Stimulated activated CD8-positive, alpha-beta memory T cell treated with anti-CD3 and anti-CD28 coated beads, Interleukin-4, amount 100 ng/mL, for 24 hours (primary cell): ENCODE results near the gene ZNF486.
"Not testable (repeated sequence)": the region's sequence is repeated elsewhere in the genome, so short reads cannot be mapped to it uniquely, and the experiment has no call there.

Experiments
- DNase-seq: peaks from one replicate; pipeline ENCODE4 v3.0.0-alpha.2; 2020; ENCODE audit warnings: low read depth

The ZNF486 gene

DNA sequence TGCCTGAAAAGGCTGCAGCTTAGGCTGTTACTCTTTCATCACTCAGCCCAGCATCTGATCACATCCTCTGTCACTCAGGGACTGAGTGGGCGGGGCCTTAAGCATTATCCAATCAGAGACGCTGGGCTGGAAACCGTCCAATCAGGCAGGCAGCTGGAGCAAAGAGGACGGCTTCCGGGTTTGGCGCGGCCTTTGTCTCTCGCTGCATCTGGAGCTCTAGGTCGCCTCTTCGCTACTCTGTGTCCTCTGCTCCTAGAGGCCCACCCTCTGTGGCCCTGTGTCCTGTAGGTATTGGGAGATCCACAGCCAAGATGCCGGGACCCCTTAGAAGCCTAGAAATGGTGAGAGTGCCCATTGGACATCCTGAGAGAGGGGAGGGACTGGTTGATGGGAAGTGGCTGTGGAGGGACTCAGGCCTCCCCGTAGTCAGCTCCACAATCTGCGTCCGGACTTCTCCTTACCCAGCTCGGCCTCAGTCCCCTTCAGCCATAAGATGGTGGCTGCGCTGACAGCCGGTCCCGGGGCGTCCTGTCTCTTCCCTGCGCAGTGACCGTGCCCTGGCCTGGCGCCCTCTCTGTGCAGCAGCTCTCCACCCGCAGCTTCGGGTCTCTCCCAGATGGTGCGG is at the start of gene ZNF486:
Gene ZNF486 (plus strand): TSS at position 195 of the 625 bp plus-strand sequence. CDS start 117 bp downstream, at position 312.
- DNase-seq: peak; percentile 84

DNA sequence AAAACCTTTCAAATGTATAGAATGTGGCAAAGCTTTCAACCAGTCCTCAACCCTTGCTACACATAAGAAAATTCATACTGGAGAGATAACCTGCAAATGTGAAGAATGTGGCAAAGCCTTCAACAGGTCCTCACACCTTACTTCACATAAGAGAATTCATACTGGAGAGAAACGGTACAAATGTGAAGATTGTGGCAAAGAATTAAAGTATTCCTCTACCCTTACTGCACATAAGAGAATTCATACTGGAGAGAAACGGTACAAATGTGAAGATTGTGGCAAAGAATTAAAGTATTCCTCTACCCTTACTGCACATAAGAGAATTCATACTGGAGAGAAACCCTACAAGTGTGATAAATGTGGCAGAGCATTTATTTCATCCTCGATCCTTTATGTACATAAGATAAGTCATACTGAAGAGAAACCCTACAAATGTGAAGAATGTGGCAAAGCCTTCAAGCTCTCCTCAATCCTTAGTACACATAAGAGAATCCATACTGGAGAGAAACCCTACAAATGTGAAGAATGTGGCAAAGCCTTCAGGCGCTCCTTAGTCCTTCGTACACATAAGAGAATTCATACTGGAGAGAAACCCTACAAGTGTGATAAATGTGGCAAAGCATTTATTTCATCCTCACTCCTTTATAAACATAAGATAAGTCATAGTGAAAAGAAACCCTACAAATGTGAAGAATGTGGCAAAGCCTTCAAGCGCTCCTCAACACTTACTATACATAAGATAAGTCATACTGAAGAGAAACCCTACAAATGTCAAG is 48.8 kb upstream of the ZNF486 start:
- DNase-seq: not testable (repeated sequence)

DNA sequence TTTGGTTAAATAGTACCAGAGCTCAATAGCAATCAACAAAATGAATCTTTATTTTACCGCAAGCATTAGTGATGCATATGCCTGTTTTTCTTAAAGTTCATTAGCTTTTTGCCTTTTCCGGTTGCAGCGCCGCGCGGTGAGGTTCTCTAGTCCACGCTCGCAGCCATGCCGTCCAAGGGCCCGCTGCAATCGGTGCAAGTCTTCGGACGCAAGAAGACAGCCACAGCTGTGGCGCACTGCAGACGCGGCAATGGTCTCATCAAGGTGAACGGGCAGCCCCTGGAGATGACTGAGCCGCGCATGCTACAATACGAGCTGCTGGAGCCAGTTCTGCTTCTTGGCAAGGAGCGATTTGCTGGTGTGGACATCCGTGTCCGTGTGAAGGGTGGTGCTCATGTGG is 42.1 kb upstream of the ZNF486 start:
- no peak for DNase-seq

DNA sequence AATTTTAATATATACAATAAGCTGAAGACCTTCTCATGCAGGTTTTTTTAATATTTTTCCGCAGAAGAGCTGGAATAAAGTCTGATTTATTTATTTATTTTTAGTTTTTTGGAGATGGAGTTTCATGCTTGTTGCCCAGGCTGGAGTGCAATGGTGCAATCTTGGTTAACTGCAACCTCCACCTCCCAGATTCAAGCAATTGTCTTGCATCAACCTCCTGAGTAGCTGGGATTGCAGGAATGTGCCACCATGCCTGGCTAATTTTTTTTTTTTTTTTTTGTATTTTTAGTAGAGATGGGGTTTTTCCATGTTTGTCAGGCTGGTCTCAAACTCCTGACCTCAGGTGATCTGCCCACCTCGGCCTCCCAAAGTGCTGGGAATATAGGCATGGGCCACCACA is 34.1 kb upstream of the ZNF486 start:
- not testable (repeated sequence) for DNase-seq

- not testable (repeated sequence) for DNase-seq
Measured at GRCh38 chr19:20137714-20138113, 29.3 kb upstream of the ZNF486 start.

GRCh38 chr19:20151617-20152145 is 15.3 kb upstream of the ZNF486 start:
- DNase-seq: no peak

DNA sequence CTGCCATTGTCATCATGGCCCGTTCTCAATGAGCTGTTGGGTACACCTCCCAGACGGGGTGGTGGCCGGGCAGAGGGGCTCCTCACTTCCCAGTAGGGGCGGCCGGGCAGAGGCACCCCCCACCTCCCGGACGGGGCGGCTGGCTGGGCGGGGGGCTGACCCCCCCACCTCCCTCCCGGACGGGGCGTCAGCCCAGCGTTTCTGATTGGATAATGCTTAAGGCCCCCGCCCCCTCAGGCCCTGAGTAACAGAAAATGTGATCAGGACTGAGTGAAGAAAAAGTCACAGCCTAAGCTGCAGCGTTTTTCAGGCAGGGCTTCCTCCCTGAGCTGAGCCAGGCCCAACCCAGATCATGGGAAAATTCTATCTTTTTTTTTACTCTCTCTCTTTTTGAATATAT is 14.5 kb upstream of the ZNF486 start:
- not testable (repeated sequence) for DNase-seq

DNA sequence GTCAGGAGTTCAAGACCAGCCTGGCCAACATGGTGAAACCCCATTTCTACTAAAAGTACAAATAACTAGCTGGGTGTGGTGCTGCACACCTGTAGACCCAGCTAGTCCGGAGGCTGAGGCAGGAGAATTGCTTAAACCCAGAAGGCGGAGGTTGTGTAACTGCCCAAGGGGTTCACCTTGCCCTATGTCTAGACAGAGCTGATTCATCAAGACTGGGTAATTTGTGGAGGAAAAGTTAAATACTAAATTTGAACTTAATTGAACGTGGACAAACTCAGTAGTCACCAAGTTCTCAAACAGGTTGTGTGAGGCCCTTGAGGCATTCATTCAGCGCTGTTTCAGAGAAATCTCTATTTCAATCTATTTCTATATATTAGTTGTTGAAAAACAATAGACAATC is 13.7 kb upstream of the ZNF486 start:
- DNase-seq: no peak

DNA sequence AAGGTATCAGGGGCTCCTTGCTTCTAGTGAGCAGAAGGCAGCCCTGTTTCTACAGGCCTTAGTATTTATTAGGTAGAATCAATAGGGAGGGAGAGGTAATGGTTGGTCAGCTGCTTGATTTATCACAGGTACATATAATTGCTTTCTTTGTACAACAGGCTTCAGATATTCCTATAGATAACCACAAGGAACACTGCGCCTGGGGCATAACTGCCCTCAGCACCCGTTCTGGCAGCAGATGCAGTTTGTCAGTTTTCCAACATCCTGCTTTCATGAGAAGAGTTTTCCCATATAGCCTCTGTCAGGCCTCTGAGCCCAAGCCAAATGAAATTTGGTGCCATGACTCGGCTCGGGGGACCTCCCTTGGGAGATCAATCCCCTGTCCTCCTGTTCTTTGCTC is 12.4 kb upstream of the ZNF486 start:
- no peak for DNase-seq

DNA sequence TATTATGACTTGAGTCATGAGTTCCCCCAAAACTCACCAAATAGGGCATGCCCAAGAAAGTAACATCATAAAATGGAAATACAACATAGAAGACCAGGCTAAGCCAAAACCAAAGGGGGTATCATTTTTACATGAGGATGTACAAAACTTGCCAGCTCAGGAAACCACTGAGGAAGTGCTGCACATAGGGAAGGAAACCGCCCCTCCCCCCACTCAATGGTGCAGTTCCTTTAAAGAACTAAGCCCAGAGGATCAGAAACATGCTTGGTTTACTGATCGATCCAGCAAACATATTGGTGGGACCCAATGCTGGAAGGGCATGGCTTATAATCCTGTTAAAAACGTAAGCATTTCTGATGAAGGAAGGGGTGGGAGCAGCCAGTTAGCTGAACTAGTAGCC is 4.2 kb upstream of the ZNF486 start:
- no peak for DNase-seq

DNA sequence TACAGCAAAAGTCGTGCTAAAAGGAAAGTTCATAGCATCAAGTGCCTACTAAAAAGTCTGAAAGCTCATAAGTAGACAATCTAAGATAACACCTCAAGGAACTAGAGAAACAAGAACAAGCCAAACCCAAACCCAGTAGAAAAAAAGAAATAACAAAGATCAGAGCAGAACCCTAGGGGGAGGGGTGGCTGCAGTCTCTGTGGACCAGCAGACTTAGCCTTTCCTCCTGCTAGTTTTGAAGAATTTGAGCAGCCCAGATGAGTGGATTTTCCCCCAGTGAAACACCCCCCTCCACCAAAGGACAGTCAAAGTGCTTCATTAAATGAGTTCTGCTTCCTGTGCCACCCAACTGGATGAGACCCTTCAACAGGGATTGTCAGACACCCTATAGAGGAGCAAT is 2.6 kb upstream of the ZNF486 start:
- no peak for DNase-seq

- no peak for DNase-seq
Measured at GRCh38 chr19:20165971-20166592, 932 bp upstream of the ZNF486 start.

DNA sequence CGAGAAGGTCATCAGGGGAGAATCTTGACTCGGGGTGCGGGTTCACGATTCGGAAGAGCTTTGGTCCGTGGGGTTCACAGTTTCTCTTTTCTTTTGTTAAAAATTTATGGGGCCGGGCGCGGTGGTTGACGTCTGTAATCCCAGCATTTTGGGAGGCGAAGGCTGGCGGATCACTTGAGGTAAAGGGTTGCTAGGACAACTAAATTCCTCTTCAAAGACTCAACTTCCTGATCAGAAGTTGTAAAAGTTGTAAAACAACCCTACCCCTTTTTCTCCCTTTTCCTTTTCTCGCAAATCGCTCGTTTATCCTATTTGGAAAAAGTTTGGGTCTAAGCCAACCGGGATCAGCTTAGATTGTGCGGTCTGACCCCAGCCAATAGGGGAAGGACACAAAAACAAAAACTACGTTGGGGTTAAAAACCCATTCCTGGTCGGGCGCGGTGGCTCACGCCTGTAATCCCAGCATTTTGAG is 673 bp downstream of the ZNF486 start:
- no peak for DNase-seq

DNA sequence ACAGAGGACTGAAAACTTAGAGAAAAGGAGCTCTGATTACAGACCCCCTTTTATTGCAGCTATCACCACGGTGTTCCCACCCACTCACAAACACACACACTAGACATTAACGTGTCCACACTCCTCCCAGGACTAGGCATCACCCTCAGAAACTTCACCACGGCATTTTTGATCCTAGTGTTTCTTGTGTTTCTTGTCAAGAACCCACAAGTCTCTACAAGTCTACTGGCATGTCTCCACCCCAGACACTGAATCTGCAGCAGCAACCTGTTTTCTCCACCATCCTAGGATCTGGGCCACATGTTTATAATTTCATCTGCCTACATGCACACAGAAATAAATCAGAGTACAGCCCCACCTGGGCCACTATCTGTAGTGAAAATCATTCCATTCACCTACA is 4.3 kb downstream of the ZNF486 start:
- DNase-seq: no peak

DNA sequence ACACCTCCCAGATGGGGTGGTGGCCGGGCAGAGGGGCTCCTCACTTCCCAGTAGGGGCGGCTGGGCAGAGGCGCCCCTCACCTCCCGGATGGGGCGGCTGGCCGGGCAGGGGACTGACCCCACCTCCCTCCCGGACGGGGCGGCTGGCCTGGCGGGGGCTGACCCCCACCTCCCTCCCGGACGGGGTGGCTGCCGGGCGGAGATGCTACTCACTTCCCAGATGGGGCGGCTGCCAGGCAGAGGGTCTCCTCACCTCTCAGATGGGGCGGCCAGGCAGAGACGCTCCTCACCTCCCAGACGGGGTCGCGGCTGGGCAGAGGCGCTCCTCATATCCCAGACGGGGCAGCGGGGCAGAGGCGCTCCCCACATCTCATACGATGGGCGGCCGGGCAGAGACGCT is 8.8 kb downstream of the ZNF486 start:
- DNase-seq: not testable (repeated sequence)

DNA sequence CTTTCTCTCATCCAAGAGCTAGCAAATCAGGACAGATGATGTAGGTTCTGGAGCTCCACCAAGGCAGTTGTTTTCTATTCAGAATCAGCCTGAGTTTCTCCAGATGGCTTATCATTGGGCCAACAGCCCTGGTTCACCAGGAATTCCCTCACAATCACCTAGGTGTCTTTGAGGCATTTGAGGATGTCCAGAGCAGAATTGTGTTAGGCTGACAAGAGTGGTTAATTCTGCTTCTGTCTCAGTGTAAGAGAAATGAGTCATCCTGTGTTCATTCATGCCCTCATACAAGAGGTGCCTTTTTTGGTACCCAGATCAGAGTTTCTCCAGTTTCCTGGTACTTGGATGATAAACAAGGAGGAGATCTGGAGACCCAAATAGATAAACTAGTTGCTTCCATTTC is 12.9 kb downstream of the ZNF486 start:
- not testable (repeated sequence) for DNase-seq

GRCh38 chr19:20182222-20182785 is 15.3 kb downstream of the ZNF486 start:
- DNase-seq: no peak

DNA sequence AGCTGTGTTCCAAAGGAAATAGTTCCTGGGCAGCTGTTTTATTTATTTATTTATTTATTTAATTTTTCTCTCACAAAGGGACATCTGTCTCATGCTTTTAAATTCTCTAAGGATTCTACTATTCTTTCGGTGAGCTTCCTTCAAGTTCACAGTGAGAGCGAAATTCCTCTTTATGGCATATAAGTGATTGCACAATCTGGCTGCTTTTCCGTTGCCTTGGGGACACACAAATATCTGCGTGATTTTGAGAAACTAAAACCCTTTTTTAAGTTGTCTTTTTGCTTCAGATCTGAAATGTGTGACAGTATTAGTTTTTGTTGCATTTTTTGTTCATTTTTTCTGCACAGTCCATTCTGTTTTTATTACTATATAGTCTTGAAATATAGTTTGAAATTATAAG is 19.2 kb downstream of the ZNF486 start:
- DNase-seq: no peak

DNA sequence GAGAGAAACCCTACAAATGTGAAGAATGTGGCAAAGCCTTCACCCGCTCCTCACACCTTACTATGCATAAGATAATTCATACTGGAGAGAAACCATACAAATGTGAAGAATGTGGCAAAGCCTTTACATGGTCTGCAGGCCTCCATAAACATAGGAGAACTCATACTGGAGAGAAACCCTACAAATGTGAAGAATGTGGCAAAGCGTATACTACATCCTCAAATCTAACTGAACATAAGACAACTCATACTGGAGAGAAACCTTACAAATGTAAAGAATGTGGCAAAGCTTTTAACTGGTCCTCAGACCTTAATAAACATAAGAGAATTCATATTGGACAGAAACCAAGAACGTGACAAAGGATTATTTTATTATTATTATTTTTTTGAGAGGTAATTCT is 30.7 kb downstream of the ZNF486 start:
- no peak for DNase-seq

DNA sequence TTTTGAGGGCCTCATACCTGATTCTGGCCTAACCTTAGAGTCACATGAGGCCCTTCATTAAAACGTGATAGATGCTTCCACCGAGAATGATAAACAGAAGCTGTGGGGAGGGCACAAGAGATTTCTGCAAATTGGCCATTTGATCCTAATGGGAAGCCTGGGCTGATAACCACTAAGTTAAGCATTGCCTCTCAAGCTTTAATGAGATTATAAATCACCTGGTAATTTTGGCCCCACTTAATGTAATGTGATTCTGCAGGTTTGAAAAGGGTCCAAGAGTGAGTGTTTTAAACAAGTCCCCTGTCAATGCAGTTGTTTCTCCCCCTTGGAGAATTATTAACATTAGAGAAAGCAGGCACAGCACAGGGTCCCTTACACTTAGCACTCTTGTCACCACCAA is 42.0 kb downstream of the ZNF486 start:
- no peak for DNase-seq

GRCh38 chr19:20214366-20214765 is 47.4 kb downstream of the ZNF486 start:
- DNase-seq: not testable (repeated sequence)

GRCh38 chr19:20221605-20222004 is 54.6 kb downstream of the ZNF486 start:
- DNase-seq: not testable (repeated sequence)

- DNase-seq: no peak
Measured at GRCh38 chr19:20233105-20233504, 66.1 kb downstream of the ZNF486 start.
